GM12864 (cell line): ENCODE results near the gene G3BP2.
A peak's percentile ranks its signal among the peaks of the same experiment; 100 is the strongest.
"Not testable (repeated sequence)": the region's sequence is repeated elsewhere in the genome, so short reads cannot be mapped to it uniquely, and the experiment has no call there.

Experiments
- DNase-seq: peaks from one replicate; pipeline ENCODE4 v3.0.0-alpha.2; 2011; ENCODE audit warnings: low read depth
- H3K4me3 ChIP-seq: 2 replicates; pipeline ENCODE4 v1.5.1; 2011; ENCODE audit warnings: mild to moderate bottlenecking, low read depth, low read length, control low read depth
- CTCF ChIP-seq: IDR thresholded peaks from 2 replicates; pipeline ENCODE4 v1.5.1; 2011; ENCODE audit warnings: low read depth, mild to moderate bottlenecking, moderate library complexity, low read length, control low read depth, inconsistent platforms; ENCODE audit errors: missing control alignments

The G3BP2 gene

GRCh38 chr4:75672461-75673026, 667 bp downstream of the G3BP2 start:
- peak; percentile 44 for DNase-seq
- peak overlapping the region; percentile 88 for H3K4me3 ChIP-seq
- no peak for TF ChIP-seq CTCF

- H3K4me3 ChIP-seq: peak overlapping the region; percentile 88
- no peak for DNase-seq
- no peak for TF ChIP-seq CTCF
Measured at GRCh38 chr4:75671802-75672421, 1.3 kb downstream of the G3BP2 start.

GRCh38 chr4:75668596-75668995, 4.6 kb downstream of the G3BP2 start:
- no peak for DNase-seq
- no peak overlapping the region for H3K4me3 ChIP-seq
- TF ChIP-seq CTCF: no peak

- not testable (repeated sequence) for H3K4me3 ChIP-seq, DNase-seq
Measured at GRCh38 chr4:75667636-75668035, 5.6 kb downstream of the G3BP2 start.

GRCh38 chr4:75666299-75666698, 6.9 kb downstream of the G3BP2 start:
- H3K4me3 ChIP-seq: no peak overlapping the region

GRCh38 chr4:75664604-75665003, 8.6 kb downstream of the G3BP2 start:
- not testable (repeated sequence) for H3K4me3 ChIP-seq, DNase-seq

More at GRCh38 chr4:75666299-75666698, 6.9 kb downstream of the G3BP2 start:
- no peak for DNase-seq
- TF ChIP-seq CTCF: no peak

- no peak for DNase-seq
- TF ChIP-seq CTCF: no peak
- no peak overlapping the region for H3K4me3 ChIP-seq
Measured at GRCh38 chr4:75662626-75663025, 10.6 kb downstream of the G3BP2 start.

- no peak for DNase-seq
- TF ChIP-seq CTCF: no peak
Measured at GRCh38 chr4:75660491-75660890, 12.7 kb downstream of the G3BP2 start.

More at GRCh38 chr4:75660491-75660890, 12.7 kb downstream of the G3BP2 start:
- no peak overlapping the region for H3K4me3 ChIP-seq
